Loucy (cell line): Measurements from ENCODE around the gene BRINP3.

Experiments
- H2AFZ ChIP-seq: fragments of 200-600 bp; sonication (generic); 2 replicates; pipeline ENCODE4 v1.6.0; 2016; ENCODE audit warnings: antibody characterized with exemption, mild to moderate bottlenecking, low read length, moderate library complexity
- H3F3A ChIP-seq: fragments of 200-600 bp; 2 replicates; pipeline ENCODE4 v1.6.0; 2016; ENCODE audit warnings: antibody characterized with exemption, low read depth, mild to moderate bottlenecking
- H3K27me3 ChIP-seq: fragments of 200-600 bp; sonication (generic); 2 replicates; pipeline ENCODE4 v1.6.1; 2014; ENCODE audit warnings: low read length, mild to moderate bottlenecking; ENCODE audit not compliant: insufficient read depth, poor library complexity, severe bottlenecking
- H3K36me3 ChIP-seq: fragments of 200-600 bp; sonication (generic); 2 replicates; pipeline ENCODE4 v1.6.1; 2016; ENCODE audit warnings: low read length; ENCODE audit not compliant: insufficient read depth
- H3K4me1 ChIP-seq: fragments of 200-600 bp; sonication (generic); 2 replicates; pipeline ENCODE4 v1.5.1; 2014; ENCODE audit warnings: low read length, mild to moderate bottlenecking; ENCODE audit not compliant: insufficient read depth, poor library complexity, severe bottlenecking
- H3K4me2 ChIP-seq: fragments of 200-600 bp; sonication (generic); 2 replicates; pipeline ENCODE4 v1.6.0; 2014; ENCODE audit warnings: antibody characterized with exemption, low read length, low read depth, mild to moderate bottlenecking; ENCODE audit not compliant: poor library complexity, severe bottlenecking
- H3K4me3 ChIP-seq: fragments of 200-600 bp; sonication (generic); 2 replicates; pipeline ENCODE4 v1.5.1; 2014; ENCODE audit warnings: low read length, mild to moderate bottlenecking, mixed read lengths; ENCODE audit not compliant: poor library complexity, severe bottlenecking
- H3K79me2 ChIP-seq: fragments of 200-600 bp; sonication (generic); 2 replicates; pipeline ENCODE4 v1.6.1; 2014; ENCODE audit warnings: low read length; ENCODE audit not compliant: insufficient read depth
- H3K9ac ChIP-seq: fragments of 200-600 bp; sonication (generic); 2 replicates; pipeline ENCODE4 v1.6.0; 2014; ENCODE audit warnings: mild to moderate bottlenecking, low read depth, low read length, moderate library complexity; ENCODE audit not compliant: poor library complexity, severe bottlenecking
- H3K9me2 ChIP-seq: fragments of 200-600 bp; sonication (generic); replicated peaks from 2 replicates; pipeline ENCODE4 v1.6.1; 2016; ENCODE audit warnings: low read depth, low read length, mixed read lengths
- H3K9me3 ChIP-seq: fragments of 200-600 bp; sonication (generic); 2 replicates; pipeline ENCODE4 v1.6.1; 2014; ENCODE audit warnings: mild to moderate bottlenecking, antibody characterized with exemption, low read length, low read depth; ENCODE audit not compliant: insufficient read depth
- H4K20me1 ChIP-seq: fragments of 200-600 bp; sonication (generic); 2 replicates; pipeline ENCODE4 v1.6.0; 2014; ENCODE audit warnings: antibody characterized with exemption, low read length, mild to moderate bottlenecking; ENCODE audit not compliant: insufficient read depth, poor library complexity, severe bottlenecking
- EZH2phosphoT487 ChIP-seq: fragments of 200-600 bp; IDR thresholded peaks from 2 replicates; pipeline ENCODE4 v1.6.1; 2018; ENCODE audit warnings: antibody characterized with exemption, mild to moderate bottlenecking, moderate library complexity, borderline replicate concordance
- TF ChIP-seq, protein P1 (sequence below): fragments of 200-600 bp; sonication (generic); conservative IDR thresholded peaks from 2 replicates; pipeline ENCODE4 v1.5.1; 2014; ENCODE audit warnings: mild to moderate bottlenecking, antibody characterized with exemption, low read length

BRINP3 gene

DNA sequence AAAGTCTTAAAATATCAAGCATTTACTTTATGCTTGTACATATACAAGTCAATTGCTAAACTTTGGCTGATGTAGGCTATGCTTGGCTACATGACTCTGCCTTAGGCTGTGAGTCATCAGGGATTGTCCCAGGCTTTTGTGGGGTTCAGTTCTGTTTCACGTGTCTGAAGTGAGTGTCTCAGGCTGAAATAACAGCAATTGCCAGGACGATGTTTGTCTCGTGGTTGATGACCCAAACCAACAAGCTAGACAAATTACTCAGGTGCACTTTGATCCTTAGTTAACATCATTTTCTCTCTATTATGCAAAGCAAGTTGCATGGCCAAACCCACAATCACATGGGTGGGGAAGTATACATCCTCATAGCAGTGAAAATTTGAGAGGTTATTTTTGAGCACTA, 410.1 kb downstream of the BRINP3 start:
- TF ChIP-seq, protein P1, sequence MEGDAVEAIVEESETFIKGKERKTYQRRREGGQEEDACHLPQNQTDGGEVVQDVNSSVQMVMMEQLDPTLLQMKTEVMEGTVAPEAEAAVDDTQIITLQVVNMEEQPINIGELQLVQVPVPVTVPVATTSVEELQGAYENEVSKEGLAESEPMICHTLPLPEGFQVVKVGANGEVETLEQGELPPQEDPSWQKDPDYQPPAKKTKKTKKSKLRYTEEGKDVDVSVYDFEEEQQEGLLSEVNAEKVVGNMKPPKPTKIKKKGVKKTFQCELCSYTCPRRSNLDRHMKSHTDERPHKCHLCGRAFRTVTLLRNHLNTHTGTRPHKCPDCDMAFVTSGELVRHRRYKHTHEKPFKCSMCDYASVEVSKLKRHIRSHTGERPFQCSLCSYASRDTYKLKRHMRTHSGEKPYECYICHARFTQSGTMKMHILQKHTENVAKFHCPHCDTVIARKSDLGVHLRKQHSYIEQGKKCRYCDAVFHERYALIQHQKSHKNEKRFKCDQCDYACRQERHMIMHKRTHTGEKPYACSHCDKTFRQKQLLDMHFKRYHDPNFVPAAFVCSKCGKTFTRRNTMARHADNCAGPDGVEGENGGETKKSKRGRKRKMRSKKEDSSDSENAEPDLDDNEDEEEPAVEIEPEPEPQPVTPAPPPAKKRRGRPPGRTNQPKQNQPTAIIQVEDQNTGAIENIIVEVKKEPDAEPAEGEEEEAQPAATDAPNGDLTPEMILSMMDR = no peak
- TF ChIP-seq EZH2phosphoT487 = no peak
- Histone ChIP-seq H3K36me3 (no peaks in the 10 kb centered on the region), H3K4me3 (no peak overlapping the region), H2AFZ (no peak overlapping the region), H3K79me2 (no peaks in the 10 kb centered on the region), H3K27me3 (no peaks in the 10 kb centered on the region), H3K9me2 (no peaks in the 10 kb centered on the region), H3K4me1 (no peaks in the 10 kb centered on the region), H3K9ac (no peak overlapping the region), H3K4me2 (no peak overlapping the region), H3K9me3 (no peaks in the 10 kb centered on the region), H3F3A (no peaks in the 10 kb centered on the region), H4K20me1 (no peaks in the 10 kb centered on the region)

DNA sequence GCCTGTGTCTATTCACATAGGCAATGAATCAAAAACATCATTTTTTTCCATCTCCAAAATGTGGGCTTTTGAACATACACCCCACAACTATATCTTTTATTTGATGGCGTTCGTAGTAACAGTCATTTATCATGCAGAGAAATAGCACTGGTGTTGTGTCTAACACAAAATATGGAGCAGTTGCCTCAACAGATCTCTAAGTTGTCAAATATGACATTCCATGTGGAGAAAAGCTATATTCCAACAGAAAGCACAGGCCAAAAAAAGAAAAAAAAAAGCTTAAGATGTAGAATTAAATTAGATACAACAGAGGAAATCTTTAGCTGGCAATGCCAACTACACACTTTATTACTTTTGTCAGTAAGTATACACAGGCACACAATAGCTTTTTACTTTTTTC, 411.7 kb downstream of the BRINP3 start:
- Histone ChIP-seq H3K79me2 (no peaks in the 10 kb centered on the region), H4K20me1 (no peaks in the 10 kb centered on the region), H3K27me3 (no peaks in the 10 kb centered on the region), H3F3A (no peaks in the 10 kb centered on the region), H3K9me3 (no peaks in the 10 kb centered on the region), H3K4me1 (no peaks in the 10 kb centered on the region), H3K9ac (no peak overlapping the region), H2AFZ (no peak overlapping the region), H3K36me3 (no peaks in the 10 kb centered on the region), H3K4me3 (no peak overlapping the region), H3K4me2 (no peak overlapping the region), H3K9me2 (no peaks in the 10 kb centered on the region)
- TF ChIP-seq EZH2phosphoT487 = no peak
- TF ChIP-seq, protein P1 = no peak

DNA sequence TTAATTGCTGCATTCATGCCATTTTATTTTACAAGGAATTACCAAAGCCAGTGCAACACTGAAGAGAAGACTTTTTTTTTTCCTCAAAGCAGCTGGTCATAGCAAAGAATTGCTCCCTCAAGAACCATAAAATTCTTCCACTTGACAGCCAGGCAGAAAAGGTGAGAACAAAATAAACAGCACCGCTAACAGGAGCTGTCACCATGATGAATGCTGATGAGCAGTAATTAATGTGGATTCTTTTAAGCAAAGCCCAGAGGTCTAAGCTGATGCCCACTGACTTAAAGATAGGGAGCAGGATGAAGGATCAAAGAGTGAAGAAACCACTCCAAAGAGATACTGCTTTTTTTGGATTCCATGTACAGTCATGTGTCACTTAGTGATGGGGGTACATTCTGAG, 428.4 kb downstream of the BRINP3 start:
- Histone ChIP-seq H2AFZ (no peak overlapping the region), H3F3A (no peaks in the 10 kb centered on the region), H3K9ac (no peak overlapping the region), H3K4me2 (no peak overlapping the region), H3K27me3 (no peaks in the 10 kb centered on the region), H4K20me1 (no peaks in the 10 kb centered on the region), H3K79me2 (no peaks in the 10 kb centered on the region), H3K4me1 (no peaks in the 10 kb centered on the region), H3K4me3 (no peak overlapping the region), H3K9me3 (no peaks in the 10 kb centered on the region), H3K36me3 (no peaks in the 10 kb centered on the region), H3K9me2 (0 out of 2 replicates have a peak, but pooled peaks cover 4% of the 10 kb centered on the region)
- TF ChIP-seq, protein P1 = no peak
- TF ChIP-seq EZH2phosphoT487 = no peak
